Adipose tissue (tissue), 3 donors: Measurements from ENCODE around the gene HELZ2. TPM values are rescaled to one million over a fixed set of nuclear protein-coding genes. Genes with fewer than 3 reads are reported as not detected.

ENCODE experiments used
- H3K27ac ChIP-seq: one replicate; pipeline ENCODE4 v1.5.1; 2013; ENCODE audit warnings: low read depth, low read length
- WGBS, 3 donors: extraction: QIAGEN DNeasy Blood & Tissue Kit; methylation state at CpG; one replicate each; pipeline ENCODE4 v1.1.7; 2013; 5-methylcytosine and 5-hydroxymethylcytosine counted together
- polyA plus RNA-seq, 3 donors: library from polyadenylated mRNA; stranded (reverse); fragments of 200-250 nt; gene quantifications; one replicate each; pipeline ENCODE4 v1.2.3, GENCODE V29; 2013
- donor health status: healthy with polysubstance abuse.
- donor health status: Bipolar disorder and iron deficiency.
- donor health status: healthy.

Gene HELZ2
- polyA plus RNA-seq, 3 donors = 11.3 to 22.0 (median 13.3) TPM

DNA sequence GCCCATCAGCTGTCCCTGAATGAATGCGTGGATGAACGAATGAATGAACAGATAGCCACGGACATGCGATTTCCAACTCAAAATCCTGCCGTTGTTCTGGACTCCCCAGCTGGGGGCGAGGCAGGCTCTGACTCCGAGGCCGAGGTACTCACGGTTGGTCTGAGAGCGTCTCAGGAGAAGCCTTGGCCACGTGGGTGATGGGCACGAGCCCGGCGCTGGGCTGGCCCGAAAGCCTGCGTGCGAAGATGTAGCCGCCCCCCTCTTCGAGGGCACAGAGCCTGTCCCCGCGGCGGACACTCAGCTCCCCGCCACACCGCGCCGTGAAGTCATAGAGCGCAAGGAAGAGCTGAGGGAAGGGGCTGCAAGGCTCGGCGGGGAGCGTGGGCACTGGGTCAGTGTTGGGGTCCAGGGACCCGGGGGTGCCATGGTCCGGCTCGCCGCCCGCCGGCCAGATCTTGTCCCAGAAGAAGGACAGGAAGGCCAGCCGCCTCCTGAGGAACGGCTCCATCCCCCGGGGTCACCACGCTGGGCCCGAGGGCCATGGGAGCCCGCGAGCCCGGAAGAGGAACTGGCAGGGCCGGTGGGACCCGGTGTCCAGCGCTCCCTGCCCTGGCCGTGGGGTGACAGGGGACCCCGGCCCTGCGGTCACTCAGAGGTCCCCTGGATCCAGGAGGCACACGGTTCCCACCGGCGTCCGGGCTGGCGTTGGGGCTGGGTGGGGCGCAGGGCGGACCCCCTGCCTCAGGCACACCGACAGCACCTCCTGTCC lies 26.9 kb downstream of the HELZ2 start:
- no peak overlapping the region for H3K27ac ChIP-seq
- 44 to 60% (median 60%) methylated on average over 58 of the region's 58 CpGs for WGBS, 3 donors

DNA sequence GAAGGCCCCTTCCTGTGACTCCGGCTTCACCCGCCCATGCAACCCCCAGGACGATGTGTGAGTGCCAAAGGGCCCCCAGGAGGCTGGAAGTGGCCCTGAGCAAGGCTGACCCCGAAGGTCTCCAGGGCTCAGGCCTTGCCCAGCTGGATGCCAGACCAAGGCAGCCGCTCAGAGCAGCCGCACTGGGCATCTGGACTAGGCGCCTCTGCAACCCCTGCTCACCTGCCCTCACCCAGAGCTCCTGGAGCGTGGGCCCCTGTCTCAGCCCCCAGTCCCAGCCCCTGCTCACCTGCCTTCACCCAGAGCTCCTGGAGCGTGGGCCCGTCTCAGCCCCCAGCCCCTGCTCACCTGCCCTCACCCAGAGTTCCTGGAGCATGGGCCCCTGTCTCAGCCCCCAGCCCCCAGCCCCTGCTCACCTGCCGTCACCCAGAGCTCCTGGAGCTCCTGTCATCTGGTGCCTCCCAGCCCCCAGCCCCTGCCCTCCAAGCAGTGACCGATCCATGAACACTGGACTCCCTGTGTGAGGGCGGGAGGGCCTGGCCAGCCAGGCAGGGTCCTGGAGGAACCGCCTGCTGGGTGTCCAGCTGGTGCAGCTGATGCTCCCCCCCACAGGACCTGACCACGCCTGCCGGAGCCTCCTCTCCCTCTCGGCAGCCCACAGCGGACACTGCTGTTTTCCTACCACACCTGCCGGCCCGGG lies 27.6 kb downstream of the HELZ2 start:
- H3K27ac ChIP-seq = no peak overlapping the region
- WGBS, 3 donors = 73 to 78% (median 77%) methylated on average over 19 to 20 of the region's 20 CpGs

DNA sequence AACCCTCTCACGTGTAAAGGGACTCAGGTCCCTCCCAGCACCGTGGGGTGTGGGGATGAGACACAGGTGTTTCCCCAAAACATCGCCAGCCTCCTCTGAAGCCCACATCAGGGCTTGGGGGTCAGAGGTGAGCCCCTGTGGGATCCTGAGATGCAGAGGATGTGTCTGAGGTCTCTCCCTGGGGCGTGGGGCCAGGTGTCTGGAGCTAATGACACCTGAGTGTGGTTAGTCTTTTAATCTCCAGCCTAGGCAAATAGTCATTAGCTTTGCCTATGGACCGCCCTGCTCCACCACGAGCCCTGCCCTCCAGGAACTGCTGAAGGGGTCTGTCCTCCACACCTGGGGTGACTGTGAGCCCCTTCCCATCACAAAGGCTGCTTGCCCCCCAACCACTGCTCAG lies 28.2 kb downstream of the HELZ2 start:
- 57 to 64% (median 60%) methylated on average over 6 of the region's 6 CpGs for WGBS, 3 donors
- H3K27ac ChIP-seq = no peak overlapping the region

DNA sequence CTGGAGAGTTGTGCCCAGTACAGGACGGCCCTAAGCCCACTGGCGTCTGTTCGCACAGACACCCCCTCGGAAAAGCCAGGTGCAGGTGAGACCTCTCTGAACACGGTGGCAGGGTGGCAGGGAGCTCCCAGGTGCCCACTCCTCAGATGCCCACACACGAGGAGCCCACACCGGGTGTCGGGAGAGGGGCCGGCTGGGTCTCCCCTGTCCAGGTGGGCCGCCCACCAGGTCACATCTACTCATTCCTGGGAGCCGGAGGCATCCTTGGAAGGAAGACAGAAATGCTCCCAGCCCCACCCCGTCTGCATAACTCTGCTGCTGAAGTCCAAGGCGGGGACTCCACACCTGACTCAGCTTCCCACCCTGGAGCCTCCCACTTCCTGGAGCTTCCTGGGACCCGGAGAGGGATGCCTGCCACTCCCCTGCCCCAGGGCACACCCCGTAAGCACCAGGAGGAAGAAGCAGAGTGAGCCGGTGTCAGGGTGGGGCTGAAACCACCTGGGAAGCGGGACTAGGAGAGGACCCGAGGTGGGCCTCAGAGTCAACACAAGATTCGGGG lies 29.0 kb downstream of the HELZ2 start:
- WGBS, 3 donors = 70 to 77% (median 73%) methylated on average over 19 of the region's 19 CpGs
- H3K27ac ChIP-seq = no peak overlapping the region

DNA sequence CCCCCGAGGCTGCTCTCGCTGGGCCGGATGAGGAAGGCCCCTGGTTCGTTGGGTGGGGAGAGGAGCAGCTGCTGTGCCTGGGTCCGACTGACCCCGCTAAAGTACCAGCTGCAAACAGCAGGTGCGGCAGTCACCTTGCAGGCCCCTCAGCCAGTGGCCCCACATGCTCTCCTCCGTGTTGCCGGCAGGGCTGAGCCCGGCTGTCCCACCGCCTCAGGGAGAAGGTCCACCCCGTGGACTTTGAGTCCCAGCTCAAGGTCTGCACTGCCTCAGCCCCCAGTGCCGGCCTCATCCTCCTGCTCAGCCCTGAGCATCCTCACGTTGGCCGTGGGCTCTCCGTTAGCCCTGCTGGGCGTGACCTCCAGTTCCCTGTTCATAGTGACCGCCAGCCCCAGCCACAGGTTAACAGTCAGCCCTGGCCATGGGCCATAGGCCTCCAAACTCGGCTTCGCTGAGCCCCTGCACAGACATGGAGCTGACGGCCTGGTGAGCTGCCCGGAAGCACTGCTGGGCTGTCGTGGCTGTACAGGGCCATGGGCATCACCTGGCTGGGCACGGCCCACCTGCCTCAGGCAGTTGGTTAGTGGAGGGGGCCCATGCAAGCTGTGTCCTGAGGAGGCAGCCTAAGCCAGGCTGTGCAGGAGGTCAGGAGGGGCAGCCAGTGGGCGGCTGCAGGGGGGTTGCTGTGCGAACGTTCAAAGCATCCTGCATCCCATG lies 29.6 kb downstream of the HELZ2 start:
- WGBS, 3 donors = 61 to 75% (median 70%) methylated on average over 26 to 27 of the region's 27 CpGs
- no peak overlapping the region for H3K27ac ChIP-seq

DNA sequence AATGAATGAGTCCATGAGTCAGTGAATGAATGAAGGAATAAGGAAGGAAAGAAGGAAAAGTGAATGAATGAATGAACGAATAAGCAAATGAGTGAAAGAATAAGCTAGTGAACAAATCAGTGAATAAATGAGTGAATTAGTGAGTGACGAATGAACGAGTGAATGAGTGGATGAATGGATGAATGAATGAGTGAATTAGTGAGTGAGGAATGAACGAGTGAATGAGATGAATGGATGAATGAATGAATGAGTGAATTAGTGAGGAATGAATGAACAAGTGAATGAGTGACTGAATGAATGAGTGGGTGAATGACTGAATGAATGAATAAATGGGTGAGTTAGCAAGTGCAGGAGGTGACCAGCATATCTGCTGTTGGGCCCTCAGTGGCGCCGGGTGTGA lies 30.3 kb downstream of the HELZ2 start:
- WGBS, 3 donors = 89 to 93% (median 90%) methylated on average over 6 of the region's 6 CpGs
- H3K27ac ChIP-seq = no peak overlapping the region

DNA sequence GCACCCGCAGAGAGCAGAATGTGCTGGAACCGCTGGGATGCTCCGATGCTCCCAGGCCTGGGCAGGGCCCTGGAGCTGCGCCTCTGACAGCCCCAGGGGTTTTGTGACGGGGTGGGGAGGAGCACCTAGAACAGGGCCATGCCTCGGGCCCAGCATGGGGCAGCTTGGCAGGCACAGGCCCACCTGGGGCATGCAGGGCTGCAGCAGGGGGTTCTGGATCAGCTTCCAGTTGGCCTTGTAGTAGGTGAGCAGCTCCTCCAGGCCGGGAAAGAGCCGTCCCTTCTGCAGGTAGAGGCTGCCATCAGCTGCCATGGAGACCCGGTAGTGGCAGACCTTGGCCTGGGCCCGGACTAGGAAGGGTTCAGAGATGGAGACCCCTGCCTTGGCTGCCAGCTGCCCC lies 30.9 kb downstream of the HELZ2 start:
- no peak overlapping the region for H3K27ac ChIP-seq
- 88 to 95% (median 90%) methylated on average over 10 of the region's 10 CpGs for WGBS, 3 donors

DNA sequence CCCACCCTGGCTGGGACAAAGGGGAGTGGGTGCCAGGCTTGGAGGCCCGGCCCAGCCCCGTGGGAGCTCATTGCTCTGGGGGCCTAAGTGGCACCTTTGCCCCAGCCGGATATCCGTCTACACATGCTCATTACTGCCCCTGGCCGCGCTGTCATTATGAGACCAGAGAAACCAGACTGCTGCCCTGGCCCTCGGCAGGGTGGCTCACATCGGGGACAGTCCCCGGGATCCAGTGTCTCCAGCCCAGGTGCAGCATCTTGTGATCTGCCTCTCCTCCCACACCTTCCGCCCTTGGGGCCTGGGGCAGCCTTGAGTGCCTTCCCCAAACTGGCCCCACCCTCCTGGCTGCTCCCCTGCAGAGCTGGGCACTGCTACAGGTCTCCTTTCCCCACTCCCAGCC lies 31.3 kb downstream of the HELZ2 start:
- H3K27ac ChIP-seq = no peak overlapping the region
- 73 to 80% (median 79%) methylated on average over 10 of the region's 10 CpGs for whole genome bisulfite sequencing, 3 donors

DNA sequence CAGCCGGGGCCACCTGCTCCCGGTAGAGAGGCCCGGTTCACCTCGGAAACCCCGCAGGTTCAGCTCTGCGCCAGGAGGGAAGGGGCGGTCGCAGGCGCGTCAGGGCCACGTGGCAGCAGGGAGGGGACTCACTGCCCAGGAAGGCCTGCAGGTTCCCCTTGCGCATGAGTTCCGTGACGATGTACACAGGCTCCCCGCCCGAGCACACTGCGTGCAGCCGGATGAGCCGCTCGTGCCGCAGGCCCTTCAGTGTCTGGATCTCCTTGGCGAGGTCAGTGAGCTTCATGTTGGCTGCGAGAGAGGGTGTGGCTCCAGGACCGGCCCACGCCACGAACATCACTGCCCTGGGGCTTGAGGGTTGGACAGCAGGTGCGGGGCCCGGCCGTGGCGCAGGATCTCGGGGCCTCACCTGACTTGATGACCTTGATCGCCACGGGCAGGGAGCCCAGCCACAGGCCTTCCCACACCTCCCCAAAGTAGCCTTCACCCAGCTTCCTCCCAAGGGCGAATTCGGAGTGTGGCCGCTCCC lies 31.9 kb downstream of the HELZ2 start:
- WGBS, 3 donors = 71 to 86% (median 83%) methylated on average over 31 to 36 of the region's 36 CpGs

DNA sequence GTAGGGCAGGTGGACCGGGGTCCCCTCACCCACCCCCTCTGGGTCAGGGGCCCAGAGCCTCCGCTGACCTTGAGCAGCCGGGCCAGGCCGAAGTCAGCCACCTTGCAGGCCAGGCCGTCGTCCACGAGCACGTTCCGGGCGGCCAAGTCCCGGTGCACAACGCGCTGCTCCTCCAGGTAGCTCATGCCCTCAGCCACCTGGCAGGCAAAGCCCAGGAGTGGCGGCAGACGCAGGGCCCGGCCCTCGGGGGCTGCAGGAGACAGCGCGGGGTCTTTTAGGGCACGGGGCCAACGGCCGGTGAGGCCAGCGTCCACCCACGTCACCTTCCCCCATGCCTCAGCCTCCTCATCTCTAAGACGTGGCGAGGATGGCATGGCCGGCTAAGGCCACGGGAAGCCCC lies 32.7 kb downstream of the HELZ2 start:
- no peak overlapping the region for H3K27ac ChIP-seq
- 85 to 93% (median 88%) methylated on average over 28 of the region's 28 CpGs for WGBS, 3 donors

More for the DNA sequence above, 31.9 kb downstream of the HELZ2 start:
- H3K27ac ChIP-seq = no peak overlapping the region

DNA sequence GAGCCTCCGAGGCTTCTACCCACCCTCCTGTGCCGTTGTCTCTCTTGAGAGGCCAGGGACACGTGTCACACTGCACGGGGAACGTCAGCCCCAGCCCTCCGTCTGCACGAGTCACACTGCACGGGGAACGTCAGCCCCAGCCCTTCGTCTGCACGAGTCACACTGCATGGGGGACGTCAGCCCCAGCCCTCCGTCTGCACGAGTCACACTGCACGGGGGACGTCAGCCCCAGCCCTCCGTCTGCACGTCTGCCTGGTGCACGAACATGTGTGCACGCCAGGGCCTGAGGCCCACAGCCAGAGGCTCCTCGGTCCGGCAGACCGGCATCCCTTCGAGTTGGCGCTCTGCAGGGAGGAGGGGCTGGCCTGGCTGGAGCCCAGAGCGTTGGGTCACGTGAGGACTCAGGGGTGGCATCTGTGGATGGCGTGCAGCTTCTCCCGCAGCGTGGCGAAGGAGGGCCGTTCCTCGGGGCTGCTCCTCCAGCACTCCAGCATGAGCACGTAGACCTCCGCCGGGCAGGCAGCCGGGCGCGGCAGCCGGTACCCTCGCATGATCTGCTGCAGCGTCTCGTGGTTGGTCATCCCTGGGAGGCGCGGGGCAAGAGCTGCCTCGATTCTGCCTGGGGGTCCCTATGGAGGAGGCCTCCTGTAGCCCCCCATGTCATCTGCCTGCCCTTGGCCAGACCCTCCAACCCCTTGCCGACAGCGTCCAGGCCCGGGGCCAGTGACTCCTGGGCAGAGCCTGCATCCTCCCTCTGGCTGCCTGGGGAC lies 33.4 kb downstream of the HELZ2 start:
- no peak overlapping the region for H3K27ac ChIP-seq
- 66 to 78% (median 70%) methylated on average over 36 to 49 of the region's 49 CpGs for WGBS, 3 donors

DNA sequence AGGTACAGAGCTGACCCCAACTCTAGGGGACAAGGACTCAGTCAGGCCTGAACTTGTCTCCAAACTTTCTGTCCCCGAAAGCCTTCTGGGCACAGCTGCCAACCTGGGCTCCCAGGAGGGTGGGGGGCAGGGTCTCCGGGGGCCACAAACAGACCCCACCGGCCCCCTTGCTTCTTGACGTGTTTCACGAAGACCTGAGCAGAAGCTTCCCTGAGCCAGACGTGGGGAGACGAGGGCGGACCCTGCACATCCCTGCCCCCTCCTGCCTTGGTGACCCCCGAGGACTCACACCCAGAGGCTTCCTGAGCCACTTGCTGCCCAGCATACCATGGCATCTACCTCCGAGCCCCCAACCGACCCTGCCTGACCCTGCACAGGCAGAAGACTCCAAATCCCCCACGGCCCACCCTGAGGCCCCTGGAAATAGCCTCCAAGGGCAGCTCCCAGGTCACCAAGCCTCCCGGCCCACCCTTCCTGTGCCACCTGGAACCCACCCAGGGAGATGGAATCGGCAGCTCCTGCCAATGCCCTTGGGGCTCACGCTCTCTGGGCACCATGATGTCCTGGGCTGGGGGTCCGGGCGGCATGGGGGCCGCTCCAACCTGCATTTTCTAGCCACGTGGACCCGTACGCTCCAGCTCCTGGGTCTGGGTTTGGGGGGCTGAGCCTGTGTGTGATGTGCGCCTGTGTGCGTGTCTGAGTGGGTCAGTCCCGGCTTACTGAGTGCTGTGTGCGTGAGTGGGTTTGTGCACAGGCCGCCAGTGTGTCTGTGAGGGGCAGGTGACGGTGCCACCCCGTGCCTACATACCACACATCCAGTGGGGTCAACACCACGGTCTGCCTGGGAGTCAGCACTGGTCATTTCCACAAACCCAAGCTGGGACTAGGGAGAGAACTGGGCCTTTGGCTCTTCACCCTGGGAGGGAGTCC lies 34.3 kb downstream of the HELZ2 start:
- H3K27ac ChIP-seq = no peak overlapping the region
- WGBS, 3 donors = 88 to 91% (median 90%) methylated on average over 29 of the region's 29 CpGs

DNA sequence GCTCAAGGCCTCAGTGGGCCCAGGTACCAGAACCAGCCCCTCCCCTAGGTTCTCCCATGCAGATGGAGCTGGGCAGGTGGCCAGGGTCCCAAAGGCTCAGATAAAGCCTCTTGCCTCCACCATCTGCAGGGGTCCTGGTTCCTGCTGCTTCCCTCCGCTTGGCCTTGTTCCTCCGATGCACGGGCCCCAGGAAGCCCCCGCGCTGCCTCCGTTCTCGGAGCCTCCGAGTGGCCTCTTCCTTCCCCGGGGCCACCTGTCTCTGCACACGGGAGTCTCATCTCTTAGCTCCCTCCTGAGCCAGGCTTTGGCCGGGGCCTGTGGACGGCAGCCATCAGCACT lies 35.0 kb downstream of the HELZ2 start:
- H3K27ac ChIP-seq = no peak overlapping the region

DNA sequence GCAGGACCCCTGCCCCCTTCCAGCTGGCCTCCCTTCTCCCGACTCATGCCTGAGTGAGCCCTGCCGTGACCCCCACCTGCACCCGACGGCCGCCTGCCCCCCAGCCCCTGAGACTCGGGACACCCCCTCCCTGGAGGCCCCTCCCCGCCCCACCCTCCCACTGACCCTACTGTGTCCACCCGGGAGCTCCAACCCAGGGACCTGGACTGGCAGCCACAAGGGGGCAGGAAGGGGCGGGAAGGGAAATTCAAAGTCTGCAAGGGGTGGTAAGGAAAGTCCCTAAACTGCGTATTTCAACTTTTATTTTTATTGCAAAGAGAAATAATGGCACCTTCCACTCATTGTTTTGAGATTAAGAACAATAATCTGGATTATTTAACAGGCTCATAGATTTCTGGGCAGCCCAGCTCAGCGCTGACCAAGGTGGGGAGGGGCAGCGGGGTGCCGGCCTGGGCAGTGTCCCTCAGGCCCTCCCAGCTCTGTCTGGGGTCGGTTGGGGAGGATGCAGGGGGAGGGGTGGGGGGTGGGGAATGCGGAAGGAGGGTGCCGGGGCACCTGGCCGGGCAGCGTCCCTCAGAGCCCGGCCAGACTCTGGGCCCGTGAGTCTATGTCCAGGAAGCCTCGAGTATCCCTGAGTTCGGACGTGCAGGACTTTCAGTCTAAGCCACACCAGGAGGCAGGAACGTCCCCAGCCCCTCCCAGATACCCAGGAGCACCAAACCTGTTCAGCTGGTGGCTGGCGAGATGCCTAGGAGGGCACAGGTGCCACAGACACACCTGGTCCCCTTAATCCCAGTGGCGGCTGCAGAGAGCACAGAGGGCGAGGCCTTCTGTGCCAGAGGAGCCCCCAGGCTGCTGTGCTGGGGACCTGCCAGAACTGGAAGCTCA lies 35.6 kb downstream of the HELZ2 start:
- no peak overlapping the region for H3K27ac ChIP-seq
- 28 to 44% (median 41%) methylated on average over 22 to 27 of the region's 27 CpGs for WGBS, 3 donors

More for the DNA sequence above, 35.0 kb downstream of the HELZ2 start:
- WGBS, 3 donors = 68 to 74% (median 70%) methylated on average over 12 of the region's 12 CpGs

DNA sequence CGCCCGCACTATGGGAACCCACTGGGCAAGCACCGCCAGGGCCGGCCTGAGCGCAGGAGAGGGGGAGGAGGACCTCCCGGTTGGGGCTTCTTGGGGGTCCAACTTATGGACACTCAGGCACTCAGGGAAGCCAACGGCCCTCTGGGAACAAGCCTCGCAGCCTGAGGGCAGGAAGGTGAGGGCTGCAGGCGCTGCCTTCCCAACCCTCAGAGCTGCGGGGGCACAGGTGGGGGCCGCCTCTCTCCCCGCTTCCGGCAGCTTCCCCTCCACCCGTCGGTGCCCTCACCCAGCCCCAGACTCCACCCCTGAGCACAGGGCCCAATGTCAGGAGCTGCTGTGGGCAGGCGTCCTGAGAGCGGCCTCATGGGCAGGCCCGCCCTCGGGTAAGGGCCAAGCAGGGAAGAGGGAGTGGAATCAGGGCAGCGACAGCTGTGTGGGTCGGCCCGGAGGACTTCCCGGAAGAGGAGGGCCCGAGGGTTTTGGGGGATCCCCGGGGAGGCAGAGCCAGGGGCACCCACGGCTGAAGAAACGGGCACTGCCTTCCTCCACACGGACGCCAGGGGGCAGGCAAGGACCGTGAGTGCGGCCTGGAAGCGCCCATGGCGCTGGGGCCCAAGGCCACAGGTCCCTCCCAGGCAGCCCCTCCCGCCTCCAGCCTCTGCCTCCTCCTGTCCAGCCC lies 36.4 kb downstream of the HELZ2 start:
- WGBS, 3 donors = 8 to 13% (median 11%) methylated on average over 28 to 34 of the region's 34 CpGs
- H3K27ac ChIP-seq = no peak overlapping the region
